AG09319 (cell line): ENCODE results near the gene MXRA8.

Experiments used
- DNase-seq: peaks from one replicate; pipeline ENCODE4 v3.0.0-alpha.2; 2010; ENCODE audit warnings: low read depth; ENCODE audit errors: extremely low read depth
- TF ChIP-seq, protein P1 (sequence below): IDR thresholded peaks from 2 replicates; pipeline ENCODE4 v1.5.1; 2011; ENCODE audit warnings: low read depth, mild to moderate bottlenecking, inconsistent platforms, low read length, moderate library complexity

MXRA8 gene

DNA sequence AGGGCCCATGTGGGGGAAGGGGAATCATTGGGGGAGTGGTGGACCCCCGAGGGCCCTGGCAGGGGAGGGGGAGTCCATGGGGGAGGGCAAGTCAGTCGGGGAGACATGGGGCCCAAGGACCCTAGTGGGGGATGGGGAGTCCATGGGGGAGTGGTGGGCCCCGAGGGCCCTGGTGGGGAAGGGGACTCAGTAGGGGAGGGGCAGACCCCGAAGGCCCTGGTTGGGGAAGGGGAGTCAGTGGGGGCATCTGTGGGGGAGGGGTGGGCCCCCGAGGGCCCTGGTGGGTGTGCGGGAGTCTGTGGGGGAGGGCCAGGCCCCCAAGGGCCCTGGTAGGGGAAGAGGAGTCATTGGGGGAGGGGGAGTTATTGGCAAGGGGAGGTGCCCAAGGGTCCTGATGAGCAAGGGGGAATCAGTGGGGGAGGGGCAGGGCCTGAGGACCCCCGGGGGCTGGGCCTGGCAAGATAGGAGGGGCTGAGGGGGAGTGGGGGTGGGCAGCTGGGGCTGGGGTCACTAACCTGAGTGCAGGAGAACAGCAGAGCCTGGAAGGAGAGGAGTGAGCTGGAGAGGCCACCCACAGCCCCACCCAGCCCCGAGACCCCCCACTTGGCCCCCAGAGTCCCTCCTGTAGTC, 2.1 kb downstream of the MXRA8 start:
- no peak for DNase-seq
- TF ChIP-seq, protein P1, sequence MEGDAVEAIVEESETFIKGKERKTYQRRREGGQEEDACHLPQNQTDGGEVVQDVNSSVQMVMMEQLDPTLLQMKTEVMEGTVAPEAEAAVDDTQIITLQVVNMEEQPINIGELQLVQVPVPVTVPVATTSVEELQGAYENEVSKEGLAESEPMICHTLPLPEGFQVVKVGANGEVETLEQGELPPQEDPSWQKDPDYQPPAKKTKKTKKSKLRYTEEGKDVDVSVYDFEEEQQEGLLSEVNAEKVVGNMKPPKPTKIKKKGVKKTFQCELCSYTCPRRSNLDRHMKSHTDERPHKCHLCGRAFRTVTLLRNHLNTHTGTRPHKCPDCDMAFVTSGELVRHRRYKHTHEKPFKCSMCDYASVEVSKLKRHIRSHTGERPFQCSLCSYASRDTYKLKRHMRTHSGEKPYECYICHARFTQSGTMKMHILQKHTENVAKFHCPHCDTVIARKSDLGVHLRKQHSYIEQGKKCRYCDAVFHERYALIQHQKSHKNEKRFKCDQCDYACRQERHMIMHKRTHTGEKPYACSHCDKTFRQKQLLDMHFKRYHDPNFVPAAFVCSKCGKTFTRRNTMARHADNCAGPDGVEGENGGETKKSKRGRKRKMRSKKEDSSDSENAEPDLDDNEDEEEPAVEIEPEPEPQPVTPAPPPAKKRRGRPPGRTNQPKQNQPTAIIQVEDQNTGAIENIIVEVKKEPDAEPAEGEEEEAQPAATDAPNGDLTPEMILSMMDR = no peak

DNA sequence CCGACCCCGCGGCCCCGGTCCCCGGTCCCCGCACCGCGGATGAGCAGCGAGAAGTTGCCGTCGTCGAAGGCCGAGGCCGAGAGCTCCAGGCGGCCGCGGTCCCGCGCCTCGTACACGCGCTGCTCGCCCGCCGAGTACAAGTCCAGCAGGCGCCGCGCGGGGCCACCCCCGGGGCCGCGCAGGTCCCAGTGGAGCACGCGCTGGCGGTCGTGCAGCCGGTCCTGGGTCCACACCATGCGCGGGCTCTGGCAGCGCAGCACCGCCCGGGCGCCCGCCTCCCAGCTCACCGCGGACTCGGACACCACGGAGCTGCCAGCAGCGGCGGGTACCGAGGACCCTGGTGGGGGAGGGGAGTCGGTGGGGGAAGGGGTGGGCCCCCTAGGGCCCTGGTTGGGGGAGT, 2.9 kb downstream of the MXRA8 start:
- DNase-seq = no peak
- TF ChIP-seq, protein P1 = no peak

DNA sequence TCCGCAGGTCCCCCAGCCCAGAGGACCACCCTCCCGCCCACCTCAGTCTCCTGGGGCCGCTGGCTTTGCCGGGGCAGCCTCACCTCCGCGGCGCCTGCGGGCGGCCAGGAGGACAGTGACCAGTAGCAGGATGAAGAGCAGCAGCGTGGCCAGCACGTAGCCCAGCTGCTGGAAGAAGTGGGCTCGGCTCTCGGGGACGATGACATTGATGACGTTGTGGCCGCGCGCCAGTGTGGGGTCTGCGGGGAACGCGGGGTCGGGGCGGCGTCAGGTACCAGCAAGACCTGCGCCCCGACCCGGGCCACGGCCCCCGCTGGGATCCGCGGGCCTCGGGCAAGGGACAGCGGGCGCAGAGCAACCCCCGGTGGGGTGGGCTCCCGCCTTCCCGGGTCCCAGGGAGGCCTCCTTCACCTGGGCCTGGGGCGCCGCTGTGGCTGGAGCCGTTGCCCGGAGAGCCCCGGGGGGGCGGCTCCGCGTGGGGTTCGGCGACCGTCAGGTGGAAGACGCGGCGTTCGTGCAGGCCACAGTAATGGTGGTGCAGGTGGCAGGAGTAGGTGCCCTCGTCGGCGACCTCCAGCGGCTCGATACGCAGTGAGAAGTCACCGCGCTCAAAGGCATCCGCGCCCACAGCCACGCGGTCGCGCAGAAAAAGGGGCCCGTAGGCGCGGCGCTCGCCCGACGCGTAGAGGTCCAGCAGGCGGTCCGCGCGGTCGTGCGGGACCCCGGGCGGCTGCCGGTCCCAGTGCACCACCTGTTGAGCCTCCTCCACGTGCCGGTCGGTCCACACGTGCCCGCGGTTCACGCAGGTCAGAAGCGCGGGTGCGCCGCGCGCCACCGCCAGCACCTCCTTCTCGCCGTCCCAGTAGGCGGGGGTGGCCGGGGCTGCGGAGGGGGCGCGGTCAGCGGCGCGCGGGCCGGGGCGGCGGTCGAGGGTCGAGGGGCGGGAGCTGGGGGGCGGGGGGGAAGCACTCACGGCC, 3.8 kb downstream of the MXRA8 start:
- TF ChIP-seq, protein P1 = no peak
- DNase-seq = no peak

GRCh38 chr1:1353389-1354151, 4.8 kb downstream of the MXRA8 start:
- DNase-seq = no peak
- TF ChIP-seq, protein P1 = no peak

DNA sequence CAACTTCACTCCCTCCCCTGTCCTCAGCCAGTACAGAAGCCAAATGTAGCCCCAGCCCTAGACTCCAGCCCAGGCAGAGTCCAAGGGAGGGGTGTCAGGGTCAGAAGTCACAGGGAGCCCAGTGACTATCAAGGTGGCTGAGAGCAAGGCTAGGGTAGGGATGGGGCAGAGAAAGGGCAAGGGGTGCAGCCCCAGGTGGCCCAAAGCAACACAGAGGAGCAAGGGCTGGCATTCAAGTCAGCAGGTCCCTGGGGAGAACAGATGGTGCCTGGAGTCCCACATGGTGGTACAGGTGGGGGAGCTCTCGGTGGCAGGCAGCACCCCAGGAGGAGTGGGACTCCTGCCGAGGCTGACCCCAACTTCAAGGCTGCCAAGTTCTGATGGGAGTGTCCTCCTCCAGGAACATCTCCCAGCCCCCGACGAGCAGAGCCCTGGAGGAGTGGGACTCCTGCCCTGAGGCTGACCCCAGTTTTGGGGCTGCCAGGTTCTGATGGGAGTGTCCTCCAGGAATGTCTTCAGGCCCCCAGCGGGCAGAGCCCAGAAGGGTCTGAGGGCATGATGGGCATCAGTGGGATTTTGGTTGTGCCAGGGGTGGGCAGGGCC, 5.5 kb downstream of the MXRA8 start:
- TF ChIP-seq, protein P1 = no peak
- DNase-seq = no peak

- TF ChIP-seq, protein P1 = no peak
- DNase-seq = no peak
Measured at GRCh38 chr1:1351511-1352427, 6.6 kb downstream of the MXRA8 start.
